NT2/D1 (cell line): ENCODE measurements around the gene RNASE11.

Source experiments
- SUZ12 ChIP-seq: IDR thresholded peaks from 2 replicates; pipeline ENCODE4 v1.6.1; 2011; ENCODE audit not compliant: insufficient read length, insufficient read depth; ENCODE audit errors: extremely low read depth
- ZNF274 ChIP-seq: IDR thresholded peaks from 2 replicates; pipeline ENCODE4 v1.6.1; 2011; ENCODE audit warnings: mild to moderate bottlenecking, low read depth, low read length

DNA sequence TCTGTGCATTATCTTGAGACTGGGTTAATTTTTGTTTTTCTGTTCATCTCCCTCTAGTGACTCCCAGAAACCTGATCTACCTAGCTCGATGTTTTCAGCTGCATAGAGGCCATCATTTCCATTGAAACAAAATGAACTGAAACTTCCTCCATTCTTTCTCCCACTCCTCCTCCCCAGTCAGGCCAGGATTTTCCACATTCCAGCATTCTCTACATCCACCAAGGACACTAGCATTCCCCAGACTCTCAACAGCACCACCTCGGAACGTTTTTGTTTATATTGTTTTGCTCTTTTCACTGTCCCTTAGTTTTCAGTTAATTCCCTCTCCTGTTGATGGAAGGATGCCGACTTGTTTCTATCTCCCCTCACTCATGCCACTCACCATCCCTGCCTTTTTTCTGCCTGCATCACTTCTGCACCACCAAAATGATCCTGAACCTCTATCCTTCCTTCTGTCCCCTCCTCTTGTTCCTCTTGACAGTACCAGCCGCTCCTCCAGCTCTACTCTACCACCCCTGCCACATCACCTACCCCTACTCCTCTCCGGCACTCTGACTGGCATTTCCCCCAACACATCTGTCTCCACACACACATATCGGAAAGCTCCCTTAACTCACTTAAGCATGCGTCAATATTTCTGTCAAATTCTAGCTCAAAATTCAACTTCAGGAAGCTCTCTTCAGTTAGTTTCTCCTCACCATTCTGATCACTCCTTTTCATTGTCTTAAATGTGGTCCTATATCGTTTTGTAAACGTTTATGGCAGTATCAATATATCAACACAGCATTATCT lies 40.5 kb upstream of the RNASE11 start:
- no peak for TF ChIP-seq ZNF274
- TF ChIP-seq SUZ12, result no peak
